A549 (cell line): Measurements from ENCODE around the gene DHRS3. TPM values are rescaled to one million over a fixed set of nuclear protein-coding genes. Genes with fewer than 3 reads are reported as not detected.

Experiments
- ATAC-seq, 2 experiments: fragments of 200-7000 bp in 1 of 2; fragments of >200 bp in 1 of 2; cut with Nextera tagmentation in 1 of 2; cut with Tn5 transposase in 1 of 2; 3 replicates each; pipeline versions ENCODE4 v1.8.0 to v1.9.1; 2018 to 2020; ENCODE audit warnings: mild to moderate bottlenecking in 1 of 2, moderate library complexity in 1 of 2
- CTCF ChIA-PET: fragments of 300-600 bp; sonication (Branson Sonifier 250); formaldehyde crosslinking; extraction: SDS; loops from one replicate; lab custom pipeline; 2021; ENCODE audit warnings: antibody characterized with exemption, inconsistent platforms; lab: Yijun Ruan, JAX
- POLR2A ChIA-PET: fragments of 350-600 bp; formaldehyde crosslinking; extraction: SDS; loops from one replicate; lab custom pipeline; 2021; ENCODE audit warnings: antibody characterized with exemption, inconsistent platforms; lab: Yijun Ruan, JAX
- DNase-seq, 2 experiments: peaks; one replicate each; pipeline versions ENCODE4 v3.0.0 to v3.0.0-alpha.2; 2011 to 2016; ENCODE audit warnings: low read depth in 1 of 2, low spot score in 1 of 2
- FAIRE-seq: peaks from 2 replicates; lab custom pipeline; 2011; peaks lifted over from hg19 to GRCh38; lab: Jason Lieb, UNC
- H3K27ac ChIP-seq, 2 experiments: fragments of >200 bp; sonication (Bioruptor Twin); formaldehyde crosslinking; 3 replicates each; pipeline ENCODE4 v1.5.1; 2016 to 2017
- H3K4me1 ChIP-seq: fragments of >200 bp; sonication (Bioruptor Twin); formaldehyde crosslinking; 3 replicates; pipeline ENCODE4 v1.6.1; 2016
- H3K4me2 ChIP-seq: fragments of >200 bp; sonication (Bioruptor Twin); formaldehyde crosslinking; 3 replicates; pipeline ENCODE4 v1.6.1; 2016
- H3K4me3 ChIP-seq: fragments of >200 bp; sonication (Bioruptor Twin); formaldehyde crosslinking; 3 replicates; pipeline ENCODE4 v1.5.1; 2016
- H3K9me3 ChIP-seq: fragments of >200 bp; sonication (Bioruptor Twin); formaldehyde crosslinking; 3 replicates; pipeline ENCODE4 v1.6.1; 2016
- CBX2 ChIP-seq: fragments of 200-600 bp; sonication (generic); IDR thresholded peaks from 2 replicates; pipeline ENCODE4 v1.6.1; 2016; ENCODE audit warnings: low read depth, mild to moderate bottlenecking, borderline replicate concordance
- CEBPB ChIP-seq, 2 experiments: fragments of >200 bp in 1 of 2; sonication (Bioruptor Twin) in 1 of 2; formaldehyde crosslinking in 1 of 2; IDR thresholded peaks; 2 replicates each; pipeline ENCODE4 v1.6.1; 2012 to 2016
- EHMT2 ChIP-seq: fragments of 200-600 bp; sonication (generic); IDR thresholded peaks from 2 replicates; pipeline ENCODE4 v1.6.1; 2016; ENCODE audit warnings: antibody characterized with exemption, low read depth, mild to moderate bottlenecking, moderate library complexity
- EP300 ChIP-seq, 2 experiments: fragments of >200 bp; sonication (Bioruptor Twin); formaldehyde crosslinking; IDR thresholded peaks; 2 replicates in 1 of 2; 3 replicates in 1 of 2; pipeline ENCODE4 v1.6.1; 2016 to 2017
- FOSL2 ChIP-seq, 2 experiments: fragments of 450-650 bp in 1 of 2; fragments of >200 bp in 1 of 2; sonication (Bioruptor Twin) in 1 of 2; formaldehyde crosslinking; IDR thresholded peaks; 2 replicates each; pipeline versions ENCODE4 v1.5.0 to v1.6.1; 2016 to 2020; ENCODE audit warnings: mild to moderate bottlenecking in 1 of 2, moderate library complexity in 1 of 2
- GATA3 ChIP-seq: IDR thresholded peaks from 2 replicates; pipeline ENCODE4 v1.6.1; 2012; ENCODE audit warnings: borderline replicate concordance
- HDAC2 ChIP-seq: fragments of 200-600 bp; sonication (generic); IDR thresholded peaks from 2 replicates; pipeline ENCODE4 v1.6.1; 2016
- JUN ChIP-seq, 2 experiments: fragments of >200 bp; sonication (Bioruptor Twin); formaldehyde crosslinking; IDR thresholded peaks; 2 replicates in 1 of 2; 3 replicates in 1 of 2; pipeline ENCODE4 v1.6.1; 2016 to 2017
- JUNB ChIP-seq: fragments of >200 bp; sonication (Bioruptor Twin); formaldehyde crosslinking; IDR thresholded peaks from 2 replicates; pipeline ENCODE4 v1.6.1; 2016
- KDM5A ChIP-seq: fragments of 200-600 bp; sonication (generic); IDR thresholded peaks from 2 replicates; pipeline ENCODE4 v1.6.1; 2016; ENCODE audit warnings: antibody characterized with exemption, mild to moderate bottlenecking
- RAD21 ChIP-seq, 2 experiments: fragments of >200 bp in 1 of 2; sonication (Bioruptor Twin) in 1 of 2; formaldehyde crosslinking in 1 of 2; IDR thresholded peaks in 1 of 2; conservative IDR thresholded peaks in 1 of 2; 2 replicates in 1 of 2; 3 replicates in 1 of 2; pipeline ENCODE4 v1.6.1; 2012 to 2018; ENCODE audit warnings: inconsistent platforms in 1 of 2
- SMC3 ChIP-seq: fragments of >200 bp; sonication (Bioruptor Twin); formaldehyde crosslinking; IDR thresholded peaks from 3 replicates; pipeline ENCODE4 v1.6.1; 2018; ENCODE audit warnings: inconsistent platforms
- SREBF2 ChIP-seq: fragments of 450-650 bp; IDR thresholded peaks from 2 replicates; pipeline ENCODE4 v1.6.1; 2014; ENCODE audit warnings: mild to moderate bottlenecking, moderate library complexity
- TP53 ChIP-seq: fragments of 250-450 bp; sonication (Bioruptor Pico); IDR thresholded peaks from 2 replicates; pipeline ENCODE4 v1.5.0; 2021; ENCODE audit warnings: mild to moderate bottlenecking, moderate library complexity
- ZNF302 ChIP-seq: fragments of 250-450 bp; sonication (Bioruptor Pico); IDR thresholded peaks from 2 replicates; pipeline ENCODE4 v1.9.0; 2021; ENCODE audit warnings: inconsistent platforms, mild to moderate bottlenecking, moderate library complexity
- ZSCAN20 ChIP-seq: fragments of 250-450 bp; sonication (Bioruptor Pico); IDR thresholded peaks from 2 replicates; pipeline ENCODE4 v1.8.0; 2022; ENCODE audit warnings: mild to moderate bottlenecking, moderate library complexity
- WGBS: methylation state at CpG from one replicate; pipeline ENCODE4 v1.1.6; 2017; ENCODE audit errors: missing lambda C conversion rate; 5-methylcytosine and 5-hydroxymethylcytosine counted together
- polyA plus RNA-seq, 4 experiments: library from polyadenylated mRNA; depleted of rRNA in 3 of 4; stranded (reverse); fragments of >200 nt; fragmentation: RNase III in 1 of 4; extraction: RNeasy Plus Mini Kit Qiagen cat#74134 plus additional on column Dnase treatment in 1 of 4; gene quantifications; 2 replicates in 3 of 4; 3 replicates in 1 of 4; pipeline ENCODE4 v1.2.3, GENCODE V29; 2011 to 2017
- TF ChIP-seq, protein P1 (sequence below): fragments of 200-600 bp; sonication (generic); IDR thresholded peaks from 2 replicates; pipeline ENCODE4 v1.6.1; 2016; ENCODE audit warnings: antibody characterized with exemption, mild to moderate bottlenecking, moderate library complexity
- TF ChIP-seq, protein P2 (sequence below): fragments of >200 bp; sonication (Bioruptor Twin); formaldehyde crosslinking; IDR thresholded peaks from 3 replicates; pipeline ENCODE4 v1.6.1; 2016
- TF ChIP-seq, protein P3 (sequence below): IDR thresholded peaks from 2 replicates; pipeline ENCODE4 v1.6.1; 2012
- TF ChIP-seq, protein P4 (sequence below): fragments of 250-450 bp; sonication (Bioruptor Pico); IDR thresholded peaks from 2 replicates; pipeline ENCODE4 v1.5.0; 2021; ENCODE audit warnings: mild to moderate bottlenecking, moderate library complexity, borderline replicate concordance
- TF ChIP-seq, protein P5 (sequence below): IDR thresholded peaks from 2 replicates; pipeline ENCODE4 v1.6.1; 2012
- TF ChIP-seq, protein P6 (sequence below): fragments of 150-350 bp; IDR thresholded peaks from 2 replicates; pipeline ENCODE4 v1.6.1; 2014; ENCODE audit warnings: low read depth, mild to moderate bottlenecking, low read length
- TF ChIP-seq, protein P7 (sequence below): fragments of >200 bp; sonication (Bioruptor Twin); formaldehyde crosslinking; IDR thresholded peaks from 2 replicates; pipeline ENCODE4 v1.6.1; 2016
- TF ChIP-seq, protein P8 (sequence below): fragments of >200 bp; sonication (Bioruptor Twin); formaldehyde crosslinking; IDR thresholded peaks from 3 replicates; pipeline ENCODE4 v1.5.1; 2016

The DHRS3 gene
- polyA plus RNA-seq, 2 of the 4 experiments (the other 2 are of a cell fraction), result 62.7 to 79.7 TPM

DNA sequence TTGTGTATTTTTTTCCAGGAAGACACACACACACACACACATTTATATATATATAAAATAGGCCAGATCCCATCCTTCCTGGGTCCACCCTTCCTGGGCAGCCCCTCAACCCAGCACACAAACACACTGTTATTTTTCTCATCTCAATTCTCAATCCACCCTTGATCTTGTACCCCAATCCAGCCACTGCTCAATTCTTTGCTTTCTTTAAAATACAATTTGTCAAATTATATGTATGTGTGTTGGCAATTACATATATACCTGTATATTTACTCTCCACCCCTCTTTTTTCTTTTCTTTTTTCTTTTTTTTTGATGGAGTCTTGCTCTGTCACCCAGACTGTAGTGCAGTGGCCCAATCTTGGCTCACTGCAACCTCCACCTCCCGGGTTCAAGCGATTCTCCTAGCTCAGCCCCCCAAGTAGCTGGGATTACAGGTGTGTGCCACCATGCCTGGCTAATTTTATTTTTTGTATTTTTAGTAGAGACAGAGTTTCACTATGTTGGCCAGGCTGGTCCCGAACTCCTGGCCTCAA, 88.3 kb downstream of the DHRS3 start (continued):
- TF ChIP-seq, protein P1, sequence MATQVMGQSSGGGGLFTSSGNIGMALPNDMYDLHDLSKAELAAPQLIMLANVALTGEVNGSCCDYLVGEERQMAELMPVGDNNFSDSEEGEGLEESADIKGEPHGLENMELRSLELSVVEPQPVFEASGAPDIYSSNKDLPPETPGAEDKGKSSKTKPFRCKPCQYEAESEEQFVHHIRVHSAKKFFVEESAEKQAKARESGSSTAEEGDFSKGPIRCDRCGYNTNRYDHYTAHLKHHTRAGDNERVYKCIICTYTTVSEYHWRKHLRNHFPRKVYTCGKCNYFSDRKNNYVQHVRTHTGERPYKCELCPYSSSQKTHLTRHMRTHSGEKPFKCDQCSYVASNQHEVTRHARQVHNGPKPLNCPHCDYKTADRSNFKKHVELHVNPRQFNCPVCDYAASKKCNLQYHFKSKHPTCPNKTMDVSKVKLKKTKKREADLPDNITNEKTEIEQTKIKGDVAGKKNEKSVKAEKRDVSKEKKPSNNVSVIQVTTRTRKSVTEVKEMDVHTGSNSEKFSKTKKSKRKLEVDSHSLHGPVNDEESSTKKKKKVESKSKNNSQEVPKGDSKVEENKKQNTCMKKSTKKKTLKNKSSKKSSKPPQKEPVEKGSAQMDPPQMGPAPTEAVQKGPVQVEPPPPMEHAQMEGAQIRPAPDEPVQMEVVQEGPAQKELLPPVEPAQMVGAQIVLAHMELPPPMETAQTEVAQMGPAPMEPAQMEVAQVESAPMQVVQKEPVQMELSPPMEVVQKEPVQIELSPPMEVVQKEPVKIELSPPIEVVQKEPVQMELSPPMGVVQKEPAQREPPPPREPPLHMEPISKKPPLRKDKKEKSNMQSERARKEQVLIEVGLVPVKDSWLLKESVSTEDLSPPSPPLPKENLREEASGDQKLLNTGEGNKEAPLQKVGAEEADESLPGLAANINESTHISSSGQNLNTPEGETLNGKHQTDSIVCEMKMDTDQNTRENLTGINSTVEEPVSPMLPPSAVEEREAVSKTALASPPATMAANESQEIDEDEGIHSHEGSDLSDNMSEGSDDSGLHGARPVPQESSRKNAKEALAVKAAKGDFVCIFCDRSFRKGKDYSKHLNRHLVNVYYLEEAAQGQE, result no peak

DNA sequence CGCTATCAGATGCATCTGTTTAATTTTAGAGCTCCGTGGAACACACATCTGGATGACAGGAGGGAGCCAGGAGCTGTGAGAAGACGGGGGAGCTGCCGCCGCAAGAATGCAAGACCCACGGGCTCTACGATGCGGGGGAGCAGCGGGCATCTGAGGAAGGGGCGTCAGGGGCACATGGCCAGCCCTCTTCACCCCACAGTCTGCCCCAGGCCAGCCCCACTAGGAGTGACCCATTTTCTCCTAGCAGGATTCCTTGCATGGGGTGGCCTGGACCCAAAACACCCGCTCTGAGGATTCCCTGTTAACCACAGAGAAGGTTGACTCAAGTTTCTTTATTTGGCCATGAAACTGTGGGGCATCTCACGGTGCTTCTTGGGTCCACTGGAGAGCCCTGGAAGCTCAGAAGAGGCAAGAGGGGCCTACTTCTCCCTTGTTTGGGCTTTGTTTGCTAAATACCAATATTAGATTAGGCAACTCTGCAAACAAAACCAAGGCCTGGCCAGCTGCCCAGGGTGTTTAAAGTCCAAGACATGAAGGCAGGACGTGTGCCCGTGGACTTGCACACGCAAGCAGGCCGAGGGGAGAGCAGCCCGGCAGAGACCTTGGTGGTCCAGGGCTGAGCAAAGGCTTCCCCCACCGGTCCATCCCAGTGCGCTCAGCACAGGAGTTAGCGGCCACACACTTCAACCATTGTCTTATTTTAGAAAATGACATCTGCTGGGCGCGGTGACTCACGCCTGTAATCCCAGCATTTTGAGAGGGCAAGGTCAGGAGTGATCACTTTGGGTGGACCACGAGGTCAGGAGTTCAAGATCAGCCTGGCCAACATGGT, 89.8 kb downstream of the DHRS3 start:
- Histone ChIP-seq H3K4me2 (peak overlapping the region; percentile 69), H3K4me3 (no peak overlapping the region), H3K4me1 (peaks cover 57% of the 10 kb centered on the region), H3K27ac (peak overlapping the region; percentile 89 to 97), H3K9me3 (no peaks in the 10 kb centered on the region)
- DNase-seq (peak; percentile 61 to 95), FAIRE-seq (no peak), ATAC-seq (peak; percentile 85 to 87)
- ChIA-PET CTCF (interaction anchor here (0.6 to 1.5 kb wide), 2 partner anchors 22 to 131 kb away, joined by 3 read pairs; no protein-coding TSS in a partner anchor), POLR2A (interaction anchor here (1.0 to 1.7 kb wide), 4 partner anchors 49 to 91 kb away, joined by 3 to 7 read pairs (median 4); partner anchors contain the start of gene DHRS3)
- WGBS, result 33% methylated on average over 21 of the region's 24 CpGs
- TF ChIP-seq, protein P2, sequence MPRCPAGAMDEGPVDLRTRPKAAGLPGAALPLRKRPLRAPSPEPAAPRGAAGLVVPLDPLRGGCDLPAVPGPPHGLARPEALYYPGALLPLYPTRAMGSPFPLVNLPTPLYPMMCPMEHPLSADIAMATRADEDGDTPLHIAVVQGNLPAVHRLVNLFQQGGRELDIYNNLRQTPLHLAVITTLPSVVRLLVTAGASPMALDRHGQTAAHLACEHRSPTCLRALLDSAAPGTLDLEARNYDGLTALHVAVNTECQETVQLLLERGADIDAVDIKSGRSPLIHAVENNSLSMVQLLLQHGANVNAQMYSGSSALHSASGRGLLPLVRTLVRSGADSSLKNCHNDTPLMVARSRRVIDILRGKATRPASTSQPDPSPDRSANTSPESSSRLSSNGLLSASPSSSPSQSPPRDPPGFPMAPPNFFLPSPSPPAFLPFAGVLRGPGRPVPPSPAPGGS, result peak; percentile 90; the same call in 2 of the 3 replicates
- TF ChIP-seq, protein P3, sequence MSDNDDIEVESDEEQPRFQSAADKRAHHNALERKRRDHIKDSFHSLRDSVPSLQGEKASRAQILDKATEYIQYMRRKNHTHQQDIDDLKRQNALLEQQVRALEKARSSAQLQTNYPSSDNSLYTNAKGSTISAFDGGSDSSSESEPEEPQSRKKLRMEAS, result peak; percentile 77
- TF ChIP-seq EHMT2, result no peak
- TF ChIP-seq ZNF302 (CRISPR knock-in tag), result no peak
- TF ChIP-seq, protein P4, sequence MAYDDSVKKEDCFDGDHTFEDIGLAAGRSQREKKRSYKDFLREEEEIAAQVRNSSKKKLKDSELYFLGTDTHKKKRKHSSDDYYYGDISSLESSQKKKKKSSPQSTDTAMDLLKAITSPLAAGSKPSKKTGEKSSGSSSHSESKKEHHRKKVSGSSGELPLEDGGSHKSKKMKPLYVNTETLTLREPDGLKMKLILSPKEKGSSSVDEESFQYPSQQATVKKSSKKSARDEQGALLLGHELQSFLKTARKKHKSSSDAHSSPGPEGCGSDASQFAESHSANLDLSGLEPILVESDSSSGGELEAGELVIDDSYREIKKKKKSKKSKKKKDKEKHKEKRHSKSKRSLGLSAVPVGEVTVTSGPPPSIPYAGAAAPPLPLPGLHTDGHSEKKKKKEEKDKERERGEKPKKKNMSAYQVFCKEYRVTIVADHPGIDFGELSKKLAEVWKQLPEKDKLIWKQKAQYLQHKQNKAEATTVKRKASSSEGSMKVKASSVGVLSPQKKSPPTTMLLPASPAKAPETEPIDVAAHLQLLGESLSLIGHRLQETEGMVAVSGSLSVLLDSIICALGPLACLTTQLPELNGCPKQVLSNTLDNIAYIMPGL (CRISPR knock-in tag), result no peak
- peak; percentile 91 to 95 for TF ChIP-seq JUN (IDR thresholded peaks at IDR 0.05)
- TF ChIP-seq, protein P5, sequence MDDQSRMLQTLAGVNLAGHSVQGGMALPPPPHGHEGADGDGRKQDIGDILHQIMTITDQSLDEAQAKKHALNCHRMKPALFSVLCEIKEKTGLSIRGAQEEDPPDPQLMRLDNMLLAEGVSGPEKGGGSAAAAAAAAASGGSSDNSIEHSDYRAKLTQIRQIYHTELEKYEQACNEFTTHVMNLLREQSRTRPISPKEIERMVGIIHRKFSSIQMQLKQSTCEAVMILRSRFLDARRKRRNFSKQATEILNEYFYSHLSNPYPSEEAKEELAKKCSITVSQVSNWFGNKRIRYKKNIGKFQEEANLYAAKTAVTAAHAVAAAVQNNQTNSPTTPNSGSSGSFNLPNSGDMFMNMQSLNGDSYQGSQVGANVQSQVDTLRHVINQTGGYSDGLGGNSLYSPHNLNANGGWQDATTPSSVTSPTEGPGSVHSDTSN, result no peak
- TF ChIP-seq, protein P6, sequence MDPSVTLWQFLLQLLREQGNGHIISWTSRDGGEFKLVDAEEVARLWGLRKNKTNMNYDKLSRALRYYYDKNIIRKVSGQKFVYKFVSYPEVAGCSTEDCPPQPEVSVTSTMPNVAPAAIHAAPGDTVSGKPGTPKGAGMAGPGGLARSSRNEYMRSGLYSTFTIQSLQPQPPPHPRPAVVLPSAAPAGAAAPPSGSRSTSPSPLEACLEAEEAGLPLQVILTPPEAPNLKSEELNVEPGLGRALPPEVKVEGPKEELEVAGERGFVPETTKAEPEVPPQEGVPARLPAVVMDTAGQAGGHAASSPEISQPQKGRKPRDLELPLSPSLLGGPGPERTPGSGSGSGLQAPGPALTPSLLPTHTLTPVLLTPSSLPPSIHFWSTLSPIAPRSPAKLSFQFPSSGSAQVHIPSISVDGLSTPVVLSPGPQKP, result no peak
- TF ChIP-seq, protein P7, sequence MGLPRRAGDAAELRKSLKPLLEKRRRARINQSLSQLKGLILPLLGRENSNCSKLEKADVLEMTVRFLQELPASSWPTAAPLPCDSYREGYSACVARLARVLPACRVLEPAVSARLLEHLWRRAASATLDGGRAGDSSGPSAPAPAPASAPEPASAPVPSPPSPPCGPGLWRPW, result peak; percentile 74
- peak; percentile 80 for TF ChIP-seq JUNB
- TF ChIP-seq CBX2, result no peak
- peak; percentile 92 for TF ChIP-seq EP300 (IDR thresholded peaks at IDR 0.05)
- TF ChIP-seq KDM5A, result no peak
- no peak for TF ChIP-seq HDAC2
- TF ChIP-seq CEBPB (IDR thresholded peaks at IDR 0.05), result peak; percentile 93 to 98
- no peak for TF ChIP-seq FOSL2 (IDR thresholded peaks at IDR 0.05)
- peak; percentile 83 for TF ChIP-seq FOSL2 (CRISPR knock-in tag; IDR thresholded peaks at IDR 0.05)
- TF ChIP-seq, protein P8, sequence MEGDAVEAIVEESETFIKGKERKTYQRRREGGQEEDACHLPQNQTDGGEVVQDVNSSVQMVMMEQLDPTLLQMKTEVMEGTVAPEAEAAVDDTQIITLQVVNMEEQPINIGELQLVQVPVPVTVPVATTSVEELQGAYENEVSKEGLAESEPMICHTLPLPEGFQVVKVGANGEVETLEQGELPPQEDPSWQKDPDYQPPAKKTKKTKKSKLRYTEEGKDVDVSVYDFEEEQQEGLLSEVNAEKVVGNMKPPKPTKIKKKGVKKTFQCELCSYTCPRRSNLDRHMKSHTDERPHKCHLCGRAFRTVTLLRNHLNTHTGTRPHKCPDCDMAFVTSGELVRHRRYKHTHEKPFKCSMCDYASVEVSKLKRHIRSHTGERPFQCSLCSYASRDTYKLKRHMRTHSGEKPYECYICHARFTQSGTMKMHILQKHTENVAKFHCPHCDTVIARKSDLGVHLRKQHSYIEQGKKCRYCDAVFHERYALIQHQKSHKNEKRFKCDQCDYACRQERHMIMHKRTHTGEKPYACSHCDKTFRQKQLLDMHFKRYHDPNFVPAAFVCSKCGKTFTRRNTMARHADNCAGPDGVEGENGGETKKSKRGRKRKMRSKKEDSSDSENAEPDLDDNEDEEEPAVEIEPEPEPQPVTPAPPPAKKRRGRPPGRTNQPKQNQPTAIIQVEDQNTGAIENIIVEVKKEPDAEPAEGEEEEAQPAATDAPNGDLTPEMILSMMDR, result no peak
- peak; percentile 46 for TF ChIP-seq SMC3
- no peak for TF ChIP-seq SREBF2
- TF ChIP-seq GATA3, result peak; percentile 90
- no peak for TF ChIP-seq TP53
- peak in 1 of 2 experiments; percentile 66; a peak in 3 of 5 replicates for TF ChIP-seq RAD21 (conservative IDR thresholded peaks at IDR 0.05 in 1 of 2, IDR thresholded peaks at IDR 0.05 in 1 of 2)
- no peak for TF ChIP-seq ZSCAN20 (CRISPR knock-in tag)
